Measurements from ENCODE around the gene LGALS3BP. TPM values are rescaled to one million over a fixed set of nuclear protein-coding genes. Genes with fewer than 3 reads are reported as not detected.

LGALS3BP gene
- total RNA-seq, 1 experiment from 2014 or later, result 747 TPM

DNA sequence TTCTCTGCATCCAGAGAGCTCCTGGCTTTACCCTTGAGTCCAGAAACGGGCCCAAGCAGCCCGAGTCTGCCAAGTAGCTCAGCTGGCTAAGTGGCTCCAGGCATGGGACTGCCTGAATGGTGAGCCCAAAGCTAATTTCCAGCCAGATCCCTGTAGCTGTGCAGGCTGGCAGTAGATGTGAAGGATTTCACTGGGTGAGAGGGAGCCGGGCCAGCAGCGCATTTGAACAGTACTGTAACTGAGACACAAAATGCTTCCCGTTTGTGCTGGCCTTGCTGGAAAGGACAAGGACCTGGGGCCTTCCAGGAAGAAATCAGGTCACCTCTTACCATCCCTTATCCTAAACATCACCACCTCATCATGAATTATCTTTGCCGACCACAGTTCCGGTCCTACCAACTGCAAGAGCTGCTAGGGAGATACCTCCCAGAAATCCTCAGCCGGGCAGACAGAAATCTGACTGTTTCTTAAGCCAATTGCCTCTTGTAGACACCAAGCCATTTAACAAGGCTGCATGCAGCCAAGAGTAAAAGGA lies 58.2 kb downstream of the LGALS3BP start:
- DNase-seq, result no peak
- TF ChIP-seq, protein P1, sequence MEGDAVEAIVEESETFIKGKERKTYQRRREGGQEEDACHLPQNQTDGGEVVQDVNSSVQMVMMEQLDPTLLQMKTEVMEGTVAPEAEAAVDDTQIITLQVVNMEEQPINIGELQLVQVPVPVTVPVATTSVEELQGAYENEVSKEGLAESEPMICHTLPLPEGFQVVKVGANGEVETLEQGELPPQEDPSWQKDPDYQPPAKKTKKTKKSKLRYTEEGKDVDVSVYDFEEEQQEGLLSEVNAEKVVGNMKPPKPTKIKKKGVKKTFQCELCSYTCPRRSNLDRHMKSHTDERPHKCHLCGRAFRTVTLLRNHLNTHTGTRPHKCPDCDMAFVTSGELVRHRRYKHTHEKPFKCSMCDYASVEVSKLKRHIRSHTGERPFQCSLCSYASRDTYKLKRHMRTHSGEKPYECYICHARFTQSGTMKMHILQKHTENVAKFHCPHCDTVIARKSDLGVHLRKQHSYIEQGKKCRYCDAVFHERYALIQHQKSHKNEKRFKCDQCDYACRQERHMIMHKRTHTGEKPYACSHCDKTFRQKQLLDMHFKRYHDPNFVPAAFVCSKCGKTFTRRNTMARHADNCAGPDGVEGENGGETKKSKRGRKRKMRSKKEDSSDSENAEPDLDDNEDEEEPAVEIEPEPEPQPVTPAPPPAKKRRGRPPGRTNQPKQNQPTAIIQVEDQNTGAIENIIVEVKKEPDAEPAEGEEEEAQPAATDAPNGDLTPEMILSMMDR (IDR thresholded peaks at IDR 0.05; ENCODE audit: unreplicated experiment), result no peak
- Mint-ChIP-seq H3K27ac (ENCODE audit: unreplicated experiment) (peak overlapping the region; percentile 84), H3K27me3 (ENCODE audit: unreplicated experiment) (no peaks in the 10 kb centered on the region), H3K4me1 (ENCODE audit: low read depth, unreplicated experiment) (peaks cover 77% of the 10 kb centered on the region), H3K36me3 (ENCODE audit: insufficient read depth, unreplicated experiment) (peaks cover 51% of the 10 kb centered on the region), H3K9me3 (ENCODE audit: low read depth, unreplicated experiment) (no peaks in the 10 kb centered on the region), H3K4me3 (ENCODE audit: low read depth, unreplicated experiment) (peak overlapping the region; percentile 73)
- no TSS peak for BruUV-seq (replicated peaks)
- intact Hi-C loops (cut with micrococcal nuclease; ENCODE audit: unreplicated experiment), result loop anchor here (5.0 kb wide), 1 partner anchor 39 kb away; no protein-coding TSS in a partner anchor
- CTCF ChIA-PET, result no interaction called here

Other genes with a start within 250 kb of the LGALS3BP start
- gene CYTH1, start 197.7 kb downstream of the LGALS3BP start, total RNA-seq (2022), result 30.3 and 40.5 TPM in 2 replicates
- 79.5 and 84.3 TPM in 2 replicates for gene USP36, start 139.1 kb downstream of the LGALS3BP start, total RNA-seq (2022)
- gene CEP295NL, start 76.7 kb downstream of the LGALS3BP start, total RNA-seq (2022), result 4.6 and 6.0 TPM in 2 replicates
- gene TIMP2, start 54.5 kb downstream of the LGALS3BP start, total RNA-seq (2022), result 246 and 262 TPM in 2 replicates
- gene CANT1, start 29.8 kb upstream of the LGALS3BP start, total RNA-seq (2022), result 95.7 and 115 TPM in 2 replicates
- 3.1 and 3.3 TPM in 2 replicates for gene C1QTNF1, start 44.2 kb upstream of the LGALS3BP start, total RNA-seq (2022)
- gene ENGASE, start 94.9 kb upstream of the LGALS3BP start, total RNA-seq (2022), result 57.1 and 58.0 TPM in 2 replicates